Tibial nerve (tissue), 4 donors: Measurements from ENCODE around the gene ZNF496. TPM values are rescaled to one million over a fixed set of nuclear protein-coding genes. Genes with fewer than 3 reads are reported as not detected.

Experiments
- DNase-seq, 2 donors: peaks; one replicate each; pipeline ENCODE4 v3.0.0-alpha.2; 2019; ENCODE audit warnings: low spot score in 2 of 2
- H3K27ac ChIP-seq, 4 donors: fragments of 200-600 bp; sonication (generic) in 3 of 4; one replicate each; pipeline ENCODE4 v1.5.1; 2017 to 2019; ENCODE audit warnings: mild to moderate bottlenecking in 1 of 4
- H3K27me3 ChIP-seq, 2 donors: fragments of 200-600 bp; sonication (generic) in 1 of 2; one replicate each; pipeline versions ENCODE4 v1.5.1 to v1.6.0; 2017 to 2019
- H3K36me3 ChIP-seq, 3 donors: fragments of 200-600 bp; sonication (generic); one replicate each; pipeline ENCODE4 v1.5.1; 2018 to 2019
- H3K4me1 ChIP-seq, 4 donors: fragments of 200-600 bp; sonication (generic) in 3 of 4; one replicate each; pipeline ENCODE4 v1.5.1; 2017 to 2019
- H3K4me3 ChIP-seq, 4 donors: fragments of 200-600 bp; sonication (generic) in 3 of 4; one replicate each; pipeline ENCODE4 v1.5.1; 2017 to 2019; ENCODE audit warnings: mild to moderate bottlenecking in 1 of 4, moderate library complexity in 1 of 4
- H3K9me3 ChIP-seq, 4 donors: fragments of 200-600 bp; sonication (generic) in 3 of 4; one replicate each; pipeline ENCODE4 v1.5.1; 2017 to 2019
- EP300 ChIP-seq, 2 donors: sonication (generic); formaldehyde crosslinking; IDR thresholded peaks; one replicate each; pipeline ENCODE4 v1.6.1; 2017; ENCODE audit warnings: antibody characterized with exemption in 2 of 2, mild to moderate bottlenecking in 1 of 2
- POLR2A ChIP-seq, 2 donors: fragments of 450-650 bp; IDR thresholded peaks; one replicate each; pipeline ENCODE4 v1.6.1; 2017; ENCODE audit warnings: antibody characterized with exemption in 2 of 2, mild to moderate bottlenecking in 2 of 2, moderate library complexity in 2 of 2
- WGBS, 2 donors: methylation state at CpG; one replicate each; pipeline ENCODE4 v1.1.5; 2018; 5-methylcytosine and 5-hydroxymethylcytosine counted together
- total RNA-seq, 4 donors: library from RNA; depleted of rRNA; stranded (reverse); fragments of >200 nt; gene quantifications; one replicate each; pipeline ENCODE4 v1.1.0, GENCODE V29; 2016
- TF ChIP-seq, protein P1 (sequence below), 5 experiments: fragments of 200-600 bp in 3 of 5; fragments of 450-650 bp in 2 of 5; sonication (generic) in 3 of 5; IDR thresholded peaks; one replicate each; pipeline ENCODE4 v1.5.1; 2016 to 2019; ENCODE audit warnings: antibody characterized with exemption in 5 of 5, mild to moderate bottlenecking in 3 of 5, moderate library complexity in 2 of 5

The ZNF496 gene
- total RNA-seq, 4 donors from 2014 or later, result 37.5 to 60.6 (median 51.6) TPM

DNA sequence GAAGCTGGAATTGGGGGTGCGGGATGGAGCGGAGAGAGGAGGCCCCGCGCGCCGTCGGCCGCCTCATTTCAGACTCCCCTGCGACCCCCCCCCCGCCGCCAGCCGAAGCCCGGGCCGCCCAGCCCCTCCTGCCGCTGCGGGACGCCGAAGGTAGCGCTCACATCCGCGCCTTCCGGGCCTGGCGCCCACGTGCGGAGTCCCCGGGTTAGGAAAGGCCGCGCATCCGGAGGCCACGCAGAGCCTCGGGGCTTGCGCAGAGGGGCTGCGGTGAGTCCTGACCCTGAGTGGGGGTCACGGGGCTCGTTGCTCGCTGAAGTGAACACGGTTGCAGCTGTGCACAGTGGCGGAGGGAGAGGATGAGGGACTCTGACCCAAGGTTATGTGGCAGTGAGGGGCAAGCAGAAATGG is 552 bp upstream of the ZNF496 start:
- Histone ChIP-seq H3K4me3 (peak overlapping the region; percentile 86 to 99 (median 92)), H3K36me3 (peaks cover 0 to 25% (median 3%) of the 10 kb centered on the region in 3 donors), H3K27ac (peak overlapping the region; percentile 77 to 95 (median 91)), H3K4me1 (peaks cover 0 to 59% (median 15%) of the 10 kb centered on the region in 4 donors), H3K9me3 (no peaks in the 10 kb centered on the region), H3K27me3 (no peaks in the 10 kb centered on the region)
- DNase-seq, result no peak
- 1 to 2% methylated on average over 7 to 17 of the region's 38 CpGs for WGBS, 2 donors
- no peak for TF ChIP-seq POLR2A (IDR thresholded peaks at IDR 0.05)
- TF ChIP-seq, protein P1, sequence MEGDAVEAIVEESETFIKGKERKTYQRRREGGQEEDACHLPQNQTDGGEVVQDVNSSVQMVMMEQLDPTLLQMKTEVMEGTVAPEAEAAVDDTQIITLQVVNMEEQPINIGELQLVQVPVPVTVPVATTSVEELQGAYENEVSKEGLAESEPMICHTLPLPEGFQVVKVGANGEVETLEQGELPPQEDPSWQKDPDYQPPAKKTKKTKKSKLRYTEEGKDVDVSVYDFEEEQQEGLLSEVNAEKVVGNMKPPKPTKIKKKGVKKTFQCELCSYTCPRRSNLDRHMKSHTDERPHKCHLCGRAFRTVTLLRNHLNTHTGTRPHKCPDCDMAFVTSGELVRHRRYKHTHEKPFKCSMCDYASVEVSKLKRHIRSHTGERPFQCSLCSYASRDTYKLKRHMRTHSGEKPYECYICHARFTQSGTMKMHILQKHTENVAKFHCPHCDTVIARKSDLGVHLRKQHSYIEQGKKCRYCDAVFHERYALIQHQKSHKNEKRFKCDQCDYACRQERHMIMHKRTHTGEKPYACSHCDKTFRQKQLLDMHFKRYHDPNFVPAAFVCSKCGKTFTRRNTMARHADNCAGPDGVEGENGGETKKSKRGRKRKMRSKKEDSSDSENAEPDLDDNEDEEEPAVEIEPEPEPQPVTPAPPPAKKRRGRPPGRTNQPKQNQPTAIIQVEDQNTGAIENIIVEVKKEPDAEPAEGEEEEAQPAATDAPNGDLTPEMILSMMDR (IDR thresholded peaks at IDR 0.05), result no peak
- no peak for TF ChIP-seq EP300 (IDR thresholded peaks at IDR 0.05)

GRCh38 chr1:247331172-247331524 is 519 bp downstream of the ZNF496 start:
- Histone ChIP-seq H3K9me3 (no peaks in the 10 kb centered on the region), H3K4me3 (peak overlapping the region; percentile 86 to 99 (median 92)), H3K4me1 (peaks cover 0 to 52% (median 15%) of the 10 kb centered on the region in 4 donors), H3K36me3 (peaks cover 0 to 36% (median 3%) of the 10 kb centered on the region in 3 donors), H3K27ac (peak overlapping the region; percentile 87 to 95 (median 91)), H3K27me3 (no peaks in the 10 kb centered on the region)
- peak; percentile 41 to 47 for DNase-seq
- WGBS, 2 donors, result 0% methylated on average over 5 of the region's 36 CpGs; no CpG with 5 or more reads in 1 of the 2 donors
- TF ChIP-seq, protein P1 (IDR thresholded peaks at IDR 0.05), result peak in 1 of 5 experiments; percentile 16
- TF ChIP-seq EP300 (IDR thresholded peaks at IDR 0.05) (peak in 1 of 2 donors; percentile 48), POLR2A (IDR thresholded peaks at IDR 0.05) (peak in 1 of 2 donors; percentile 36)

GRCh38 chr1:247330548-247331171 is 1.0 kb downstream of the ZNF496 start:
- peaks cover 0 to 49% (median 15%) of the 10 kb centered on the region in 4 donors for H3K4me1 ChIP-seq
- H3K4me3 ChIP-seq, result peak overlapping the region; percentile 86 to 99 (median 92)
- H3K27ac ChIP-seq, result peak overlapping the region; percentile 87 to 95 (median 91)
- peaks cover 0 to 38% (median 3%) of the 10 kb centered on the region in 3 donors for H3K36me3 ChIP-seq
- TF ChIP-seq, protein P1 (IDR thresholded peaks at IDR 0.05), result no peak
- TF ChIP-seq EP300 (IDR thresholded peaks at IDR 0.05) (no peak), POLR2A (IDR thresholded peaks at IDR 0.05) (no peak)
- no peaks in the 10 kb centered on the region for H3K27me3 ChIP-seq
- WGBS, 2 donors, result 17 to 33% methylated on average over 10 to 23 of the region's 37 CpGs
- H3K9me3 ChIP-seq, result no peaks in the 10 kb centered on the region
- DNase-seq, result no peak

DNA sequence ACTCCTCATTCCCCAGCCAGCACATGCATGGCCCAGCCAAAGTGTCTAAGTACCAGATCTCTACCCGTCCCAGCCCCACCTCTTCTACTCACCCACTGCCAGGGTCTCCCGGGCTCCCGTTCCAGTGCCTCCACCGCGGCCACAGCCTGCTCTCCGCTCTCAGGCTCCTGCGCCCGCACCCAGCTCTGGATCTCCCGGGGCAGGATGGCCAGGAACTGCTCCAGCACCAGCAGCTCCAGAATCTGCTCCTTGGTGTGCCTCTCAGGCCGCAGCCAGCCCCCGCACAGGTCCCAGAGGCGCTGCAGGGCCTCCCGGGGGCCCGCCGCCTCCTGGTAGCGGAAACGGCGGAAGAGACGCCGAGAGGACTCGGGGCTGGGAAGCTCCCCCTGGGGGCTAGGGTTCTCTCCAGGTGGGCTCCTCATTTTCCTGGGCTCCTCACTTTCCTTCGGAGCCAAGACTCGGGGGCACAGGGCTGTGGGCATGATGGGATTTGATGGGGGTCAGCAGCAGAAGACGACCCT is 2.5 kb downstream of the ZNF496 start:
- Histone ChIP-seq H3K4me1 (peaks cover 0 to 36% (median 15%) of the 10 kb centered on the region in 4 donors), H3K27ac (no peak overlapping the region), H3K27me3 (no peaks in the 10 kb centered on the region), H3K4me3 (no peak overlapping the region), H3K36me3 (peaks cover 0 to 53% (median 3%) of the 10 kb centered on the region in 3 donors), H3K9me3 (no peaks in the 10 kb centered on the region)
- no peak for DNase-seq
- TF ChIP-seq POLR2A (IDR thresholded peaks at IDR 0.05) (no peak), EP300 (IDR thresholded peaks at IDR 0.05) (no peak)
- TF ChIP-seq, protein P1 (IDR thresholded peaks at IDR 0.05), result no peak
- 97 to 98% methylated on average over 19 to 24 of the region's 24 CpGs for WGBS, 2 donors

- WGBS, 2 donors, result 95 to 97% methylated on average over 5 of the region's 5 CpGs
- Histone ChIP-seq H3K9me3 (no peaks in the 10 kb centered on the region), H3K4me1 (peaks cover 0 to 29% (median 15%) of the 10 kb centered on the region in 4 donors), H3K36me3 (peaks cover 0 to 61% (median 3%) of the 10 kb centered on the region in 3 donors), H3K27ac (no peak overlapping the region), H3K4me3 (no peak overlapping the region), H3K27me3 (no peaks in the 10 kb centered on the region)
- DNase-seq, result no peak
- TF ChIP-seq POLR2A (IDR thresholded peaks at IDR 0.05), result no peak
- TF ChIP-seq, protein P1 (IDR thresholded peaks at IDR 0.05), result no peak
- no peak for TF ChIP-seq EP300 (IDR thresholded peaks at IDR 0.05)
Measured at GRCh38 chr1:247328311-247328710, 3.4 kb downstream of the ZNF496 start.
